Colonic mucosa (tissue), 4 donors: Measurements from ENCODE around the gene USP25. TPM values are rescaled to one million over a fixed set of nuclear protein-coding genes. Genes with fewer than 3 reads are reported as not detected.

Source experiments
- DNase-seq: peaks from one replicate; pipeline ENCODE4 v3.0.0-alpha.2; 2020
- H3K27ac ChIP-seq: fragments of 200-600 bp; one replicate; pipeline ENCODE4 v1.8.0; 2021
- H3K27me3 ChIP-seq: fragments of 200-600 bp; one replicate; pipeline ENCODE4 v1.8.0; 2021
- H3K36me3 ChIP-seq: fragments of 200-600 bp; one replicate; pipeline ENCODE4 v1.8.0; 2021
- H3K4me1 ChIP-seq: fragments of 200-600 bp; one replicate; pipeline ENCODE4 v1.8.0; 2021; ENCODE audit warnings: mild to moderate bottlenecking
- H3K4me3 ChIP-seq: fragments of 200-600 bp; one replicate; pipeline ENCODE4 v1.8.0; 2021
- H3K9ac ChIP-seq, 2 donors: one replicate each; pipeline ENCODE4 v1.7.0; 2013; ENCODE audit warnings: control low read depth in 2 of 2, low read depth in 2 of 2, low read length in 2 of 2
- H3K9me3 ChIP-seq: fragments of 200-600 bp; one replicate; pipeline ENCODE4 v1.8.0; 2021
- CTCF ChIP-seq: fragments of 200-600 bp; IDR thresholded peaks from one replicate; pipeline ENCODE4 v1.8.0; 2022; ENCODE audit warnings: antibody characterized with exemption, mild to moderate bottlenecking
- intact Hi-C: fragments of 100-400 bp; cut with DNase I; formaldehyde crosslinking; loops from one replicate; pipeline ENCODE4 v1.14.1; 2022
- total RNA-seq, 2 donors: library from RNA; stranded (reverse); fragmentation: NEBNext Ultra II Directional in 1 of 2; extraction: Animal tissue kit (Norgen Biotek cat#: 25700) in 1 of 2; gene quantifications; one replicate each; pipeline ENCODE4 v1.2.1, GENCODE V29; 2021
- donor health status: healthy.
- donor health status: DM: no; HTN: no; CAD: no.
- donor health status: DM: no; HTN: no; CAD: no.

The USP25 gene, protein sequence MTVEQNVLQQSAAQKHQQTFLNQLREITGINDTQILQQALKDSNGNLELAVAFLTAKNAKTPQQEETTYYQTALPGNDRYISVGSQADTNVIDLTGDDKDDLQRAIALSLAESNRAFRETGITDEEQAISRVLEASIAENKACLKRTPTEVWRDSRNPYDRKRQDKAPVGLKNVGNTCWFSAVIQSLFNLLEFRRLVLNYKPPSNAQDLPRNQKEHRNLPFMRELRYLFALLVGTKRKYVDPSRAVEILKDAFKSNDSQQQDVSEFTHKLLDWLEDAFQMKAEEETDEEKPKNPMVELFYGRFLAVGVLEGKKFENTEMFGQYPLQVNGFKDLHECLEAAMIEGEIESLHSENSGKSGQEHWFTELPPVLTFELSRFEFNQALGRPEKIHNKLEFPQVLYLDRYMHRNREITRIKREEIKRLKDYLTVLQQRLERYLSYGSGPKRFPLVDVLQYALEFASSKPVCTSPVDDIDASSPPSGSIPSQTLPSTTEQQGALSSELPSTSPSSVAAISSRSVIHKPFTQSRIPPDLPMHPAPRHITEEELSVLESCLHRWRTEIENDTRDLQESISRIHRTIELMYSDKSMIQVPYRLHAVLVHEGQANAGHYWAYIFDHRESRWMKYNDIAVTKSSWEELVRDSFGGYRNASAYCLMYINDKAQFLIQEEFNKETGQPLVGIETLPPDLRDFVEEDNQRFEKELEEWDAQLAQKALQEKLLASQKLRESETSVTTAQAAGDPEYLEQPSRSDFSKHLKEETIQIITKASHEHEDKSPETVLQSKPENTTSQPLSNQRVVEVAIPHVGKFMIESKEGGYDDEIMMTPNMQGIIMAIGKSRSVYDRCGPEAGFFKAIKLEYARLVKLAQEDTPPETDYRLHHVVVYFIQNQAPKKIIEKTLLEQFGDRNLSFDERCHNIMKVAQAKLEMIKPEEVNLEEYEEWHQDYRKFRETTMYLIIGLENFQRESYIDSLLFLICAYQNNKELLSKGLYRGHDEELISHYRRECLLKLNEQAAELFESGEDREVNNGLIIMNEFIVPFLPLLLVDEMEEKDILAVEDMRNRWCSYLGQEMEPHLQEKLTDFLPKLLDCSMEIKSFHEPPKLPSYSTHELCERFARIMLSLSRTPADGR
- total RNA-seq: 10 to 100 TPM; 30.5 to 46.7 TPM

GRCh38 chr21:15729674-15730483, at the start of gene USP25:
Gene USP25, plus strand, starts transcription at chr21:15729982. Its CDS starts 412 bp downstream, at chr21:15730394.
- peak within 1 kb of the TSS; percentile 78 for H3K4me3 ChIP-seq
- H3K27me3 ChIP-seq: no peaks in the 10 kb centered on the region
- peak within 1 kb of the TSS; percentile 84 to 94 for H3K9ac ChIP-seq

DNA sequence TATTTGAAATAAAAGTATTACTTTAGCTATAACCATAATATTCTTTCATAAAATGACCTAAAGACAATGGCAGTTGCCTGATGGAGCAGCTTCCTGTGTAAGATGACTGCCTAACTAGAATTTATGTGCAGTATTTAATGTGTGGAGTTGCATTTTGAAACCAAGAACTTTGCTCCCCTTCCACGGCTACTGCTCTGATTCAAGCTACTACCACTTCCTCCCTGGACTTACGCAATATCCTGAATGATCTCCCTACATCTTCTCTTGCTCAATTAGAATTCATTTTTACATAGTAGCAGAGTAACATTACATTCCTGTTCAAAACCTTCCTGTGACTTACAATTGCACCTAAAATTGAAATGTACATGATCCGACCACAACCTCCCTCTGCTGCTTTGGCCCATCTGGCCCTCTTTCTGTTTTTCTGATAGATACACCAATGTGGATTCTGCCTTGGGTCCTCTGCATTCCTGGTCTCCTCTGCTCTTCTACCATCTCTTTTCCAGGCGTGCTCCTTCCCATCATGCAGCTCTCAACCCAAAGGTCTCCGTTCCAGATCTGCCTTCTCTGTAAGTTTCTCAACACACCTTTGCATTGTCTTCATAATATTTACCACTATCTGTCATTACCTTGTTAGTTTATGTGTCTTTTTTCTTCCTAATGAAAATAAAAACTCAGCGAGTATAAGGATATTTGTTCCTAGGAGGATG, 47.4 kb upstream of the USP25 start:
- TF ChIP-seq CTCF: no peak
- Histone ChIP-seq H3K4me3 (no peak overlapping the region), H3K9ac (no peak overlapping the region), H3K9me3 (no peaks in the 10 kb centered on the region), H3K36me3 (no peaks in the 10 kb centered on the region), H3K27me3 (no peaks in the 10 kb centered on the region), H3K4me1 (no peaks in the 10 kb centered on the region), H3K27ac (no peak overlapping the region)
- no peak for DNase-seq
- intact Hi-C loops: no loop called here

More at GRCh38 chr21:15729674-15730483, at the start of gene USP25:
- peak within 1 kb of the TSS; percentile 93 for H3K27ac ChIP-seq
- intact Hi-C loops: loop anchor here (10.0 kb wide), 1 partner anchor 95 kb away; no protein-coding TSS in a partner anchor
- TF ChIP-seq CTCF: no peak
- DNase-seq: peak; percentile 95
- peaks cover 4% of the 10 kb centered on the region for H3K4me1 ChIP-seq
- H3K9me3 ChIP-seq: no peaks in the 10 kb centered on the region
- no peaks in the 10 kb centered on the region for H3K36me3 ChIP-seq

DNA sequence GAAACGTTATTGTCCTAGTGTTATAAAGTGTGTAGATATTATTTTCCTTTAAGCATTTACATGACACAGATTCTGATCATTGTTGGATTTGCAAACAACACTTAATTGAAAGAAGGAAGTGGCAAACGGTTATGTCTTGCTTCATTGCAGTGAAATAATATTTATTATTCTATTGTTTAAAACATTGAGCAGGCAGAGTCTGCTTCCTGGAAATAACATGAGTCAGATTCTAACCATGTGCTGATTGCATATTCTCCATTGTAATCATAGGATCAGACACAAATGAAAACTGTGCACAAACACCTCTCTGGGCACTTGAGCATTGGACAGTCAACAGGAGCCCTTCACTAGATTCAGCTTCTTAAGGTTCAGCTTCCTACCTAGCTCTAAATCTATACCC, 46.8 kb upstream of the USP25 start:
- no peaks in the 10 kb centered on the region for H3K36me3 ChIP-seq
- DNase-seq: no peak
- intact Hi-C loops: no loop called here
- TF ChIP-seq CTCF: no peak
- H3K27me3 ChIP-seq: no peaks in the 10 kb centered on the region
- no peaks in the 10 kb centered on the region for H3K9me3 ChIP-seq
- H3K4me3 ChIP-seq: no peak overlapping the region
- H3K4me1 ChIP-seq: no peaks in the 10 kb centered on the region
- no peak overlapping the region for H3K27ac ChIP-seq
- H3K9ac ChIP-seq: no peak overlapping the region

- no peaks in the 10 kb centered on the region for H3K4me1 ChIP-seq
- TF ChIP-seq CTCF: no peak
- H3K9me3 ChIP-seq: no peaks in the 10 kb centered on the region
- H3K4me3 ChIP-seq: no peak overlapping the region
- no peaks in the 10 kb centered on the region for H3K27me3 ChIP-seq
- no peaks in the 10 kb centered on the region for H3K36me3 ChIP-seq
- DNase-seq: no peak
- H3K9ac ChIP-seq: no peak overlapping the region
- no peak overlapping the region for H3K27ac ChIP-seq
- intact Hi-C loops: no loop called here
Observed at GRCh38 chr21:15686506-15686905, 43.3 kb upstream of the USP25 start.
